Prostate gland (tissue), 2 donors: Measurements from ENCODE around the gene RALGPS2.
"Not testable (repeated sequence)": the region's sequence is repeated elsewhere in the genome, so short reads cannot be mapped to it uniquely, and the experiment has no call there.

Source experiments
- POLR2A ChIP-seq: fragments of 450-650 bp; IDR thresholded peaks from one replicate; pipeline ENCODE4 v1.6.1; 2016; ENCODE audit warnings: antibody characterized with exemption, mild to moderate bottlenecking
- POLR2AphosphoS5 ChIP-seq: sonication (generic); formaldehyde crosslinking; IDR thresholded peaks from one replicate; pipeline ENCODE4 v1.6.1; 2017; ENCODE audit warnings: antibody characterized with exemption
- TF ChIP-seq, protein P1 (sequence below), 4 experiments: fragments of 200-600 bp in 2 of 4; fragments of 450-650 bp in 2 of 4; sonication (generic) in 2 of 4; IDR thresholded peaks; 1 replicate in 3 of 4; 2 replicates in 1 of 4; pipeline ENCODE4 v1.5.1; 2016 to 2019; ENCODE audit warnings: antibody characterized with exemption in 4 of 4, mild to moderate bottlenecking in 2 of 4, moderate library complexity in 2 of 4

GRCh38 chr1:178747361-178747760 lies 22.3 kb downstream of the RALGPS2 start:
- TF ChIP-seq, protein P1, sequence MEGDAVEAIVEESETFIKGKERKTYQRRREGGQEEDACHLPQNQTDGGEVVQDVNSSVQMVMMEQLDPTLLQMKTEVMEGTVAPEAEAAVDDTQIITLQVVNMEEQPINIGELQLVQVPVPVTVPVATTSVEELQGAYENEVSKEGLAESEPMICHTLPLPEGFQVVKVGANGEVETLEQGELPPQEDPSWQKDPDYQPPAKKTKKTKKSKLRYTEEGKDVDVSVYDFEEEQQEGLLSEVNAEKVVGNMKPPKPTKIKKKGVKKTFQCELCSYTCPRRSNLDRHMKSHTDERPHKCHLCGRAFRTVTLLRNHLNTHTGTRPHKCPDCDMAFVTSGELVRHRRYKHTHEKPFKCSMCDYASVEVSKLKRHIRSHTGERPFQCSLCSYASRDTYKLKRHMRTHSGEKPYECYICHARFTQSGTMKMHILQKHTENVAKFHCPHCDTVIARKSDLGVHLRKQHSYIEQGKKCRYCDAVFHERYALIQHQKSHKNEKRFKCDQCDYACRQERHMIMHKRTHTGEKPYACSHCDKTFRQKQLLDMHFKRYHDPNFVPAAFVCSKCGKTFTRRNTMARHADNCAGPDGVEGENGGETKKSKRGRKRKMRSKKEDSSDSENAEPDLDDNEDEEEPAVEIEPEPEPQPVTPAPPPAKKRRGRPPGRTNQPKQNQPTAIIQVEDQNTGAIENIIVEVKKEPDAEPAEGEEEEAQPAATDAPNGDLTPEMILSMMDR (IDR thresholded peaks at IDR 0.05): not testable (repeated sequence)
- TF ChIP-seq POLR2A, POLR2AphosphoS5: not testable (repeated sequence)
